Measurements from ENCODE around the gene CASK. TPM values are rescaled to one million over a fixed set of nuclear protein-coding genes. Genes with fewer than 3 reads are reported as not detected.

The CASK gene
- total and polyA plus RNA-seq, 7 donors, result 9.5 to 37.1 (median 18.4) TPM

GRCh38 chrX:41946235-41946634 is 22.9 kb upstream of the CASK start:
- H3K27ac ChIP-seq, result no peak overlapping the region
- H3K36me3 ChIP-seq, result no peaks in the 10 kb centered on the region
- no peaks in the 10 kb centered on the region for H3K4me1 ChIP-seq
- no peaks in the 10 kb centered on the region for H3K27me3 ChIP-seq
- intact Hi-C loops (cut with DNase I), result no loop called here
- H3K9me3 ChIP-seq, result no peaks in the 10 kb centered on the region
- no peak for TF ChIP-seq CTCF (IDR thresholded peaks at IDR 0.05)
- no peak for TF ChIP-seq EP300 (IDR thresholded peaks at IDR 0.05)
- TF ChIP-seq POLR2AphosphoS5 (IDR thresholded peaks at IDR 0.05), result no peak
- no peak for TF ChIP-seq POLR2A (IDR thresholded peaks at IDR 0.05)
- WGBS, 2 donors, result 17 to 59% methylated on average over 3 of the region's 3 CpGs
- DNase-seq, result no peak
- H3K4me3 ChIP-seq, result no peak overlapping the region

GRCh38 chrX:41935832-41936231 is 12.5 kb upstream of the CASK start:
- no peak for DNase-seq
- no peak for TF ChIP-seq POLR2A (IDR thresholded peaks at IDR 0.05)
- no peak for TF ChIP-seq CTCF (IDR thresholded peaks at IDR 0.05)
- no peak for TF ChIP-seq POLR2AphosphoS5 (IDR thresholded peaks at IDR 0.05)
- TF ChIP-seq EP300 (IDR thresholded peaks at IDR 0.05), result no peak
- no peaks in the 10 kb centered on the region for H3K36me3 ChIP-seq
- no peak overlapping the region for H3K4me3 ChIP-seq
- H3K27me3 ChIP-seq, result no peaks in the 10 kb centered on the region
- no peak overlapping the region for H3K27ac ChIP-seq
- 60 to 82% methylated on average over 3 of the region's 3 CpGs for WGBS, 2 donors
- no peaks in the 10 kb centered on the region for H3K9me3 ChIP-seq
- intact Hi-C loops (cut with DNase I), result no loop called here
- H3K4me1 ChIP-seq, result no peaks in the 10 kb centered on the region

GRCh38 chrX:41933546-41933945 is 10.2 kb upstream of the CASK start:
- Histone ChIP-seq H3K27ac (no peak overlapping the region), H3K36me3 (no peaks in the 10 kb centered on the region), H3K4me3 (no peak overlapping the region), H3K27me3 (peaks cover 0 to 6% (median 0%) of the 10 kb centered on the region in 3 donors), H3K9me3 (no peaks in the 10 kb centered on the region), H3K4me1 (no peaks in the 10 kb centered on the region)
- intact Hi-C loops (cut with DNase I), result no loop called here
- TF ChIP-seq POLR2AphosphoS5 (IDR thresholded peaks at IDR 0.05), result no peak
- no peak for TF ChIP-seq CTCF (IDR thresholded peaks at IDR 0.05)
- no peak for TF ChIP-seq POLR2A (IDR thresholded peaks at IDR 0.05)
- no peak for TF ChIP-seq EP300 (IDR thresholded peaks at IDR 0.05)
- DNase-seq, result no peak
- WGBS, 2 donors, result 77 to 82% methylated on average over 6 of the region's 6 CpGs

- intact Hi-C loops (cut with DNase I), result no loop called here
- Histone ChIP-seq H3K4me1 (no peaks in the 10 kb centered on the region), H3K4me3 (no peak overlapping the region), H3K27me3 (peaks cover 0 to 6% (median 0%) of the 10 kb centered on the region in 3 donors), H3K27ac (no peak overlapping the region), H3K9me3 (no peaks in the 10 kb centered on the region), H3K36me3 (no peaks in the 10 kb centered on the region)
- TF ChIP-seq CTCF (IDR thresholded peaks at IDR 0.05), result no peak
- no peak for DNase-seq
- WGBS, 2 donors, result 89 to 91% methylated on average over 5 of the region's 5 CpGs
These were observed 9.5 kb upstream of the CASK start for GRCh38 chrX:41932885-41933284.

- Histone ChIP-seq H3K27ac (no peak overlapping the region), H3K4me3 (no peak overlapping the region), H3K36me3 (no peaks in the 10 kb centered on the region), H3K9me3 (no peaks in the 10 kb centered on the region), H3K27me3 (peaks cover 0 to 6% (median 0%) of the 10 kb centered on the region in 3 donors), H3K4me1 (no peaks in the 10 kb centered on the region)
- TF ChIP-seq POLR2A (IDR thresholded peaks at IDR 0.05) (no peak), POLR2AphosphoS5 (IDR thresholded peaks at IDR 0.05) (no peak)
- no peak for DNase-seq
- intact Hi-C loops (cut with DNase I), result no loop called here
These were observed 8.2 kb upstream of the CASK start for GRCh38 chrX:41931591-41931990.

Measured in sigmoid colon (tissue), 7 donors.